Stimulated activated CD8-positive, alpha-beta memory T cell treated with anti-CD3 and anti-CD28 coated beads, Interleukin-7, amount 100 ng/mL, for 1 hour (primary cell): ENCODE data around the gene TAB2.

Source experiments
- DNase-seq, 2 donors: peaks; one replicate each; pipeline ENCODE4 v3.0.0-alpha.2; 2020; ENCODE audit warnings: low read depth in 2 of 2

The TAB2 gene

GRCh38 chr6:149414821-149415220 is 97.3 kb downstream of the TAB2 start:
- no peak for DNase-seq

- DNase-seq: no peak
Measured at GRCh38 chr6:149419696-149420404, 102.3 kb downstream of the TAB2 start.

- DNase-seq: no peak
Measured at GRCh38 chr6:149421132-149421531, 103.6 kb downstream of the TAB2 start.

GRCh38 chr6:149422581-149422980 is 105.1 kb downstream of the TAB2 start:
- DNase-seq: no peak

GRCh38 chr6:149423964-149424440 is 106.5 kb downstream of the TAB2 start:
- DNase-seq: no peak

- no peak for DNase-seq
Measured at GRCh38 chr6:149425224-149425623, 107.7 kb downstream of the TAB2 start.

- no peak for DNase-seq
Measured at GRCh38 chr6:149425754-149426153, 108.2 kb downstream of the TAB2 start.

GRCh38 chr6:149428606-149429005 is 111.1 kb downstream of the TAB2 start:
- DNase-seq: no peak

- DNase-seq: no peak
Measured at GRCh38 chr6:149429427-149430360, 112.2 kb downstream of the TAB2 start.

- DNase-seq: peak; percentile 71 to 87
Measured at GRCh38 chr6:149431905-149432775, 114.6 kb downstream of the TAB2 start.

GRCh38 chr6:149433405-149433804 is 115.9 kb downstream of the TAB2 start:
- DNase-seq: no peak

- DNase-seq: no peak
Measured at GRCh38 chr6:149433881-149434280, 116.4 kb downstream of the TAB2 start.

GRCh38 chr6:149435919-149436586 is 118.5 kb downstream of the TAB2 start:
- DNase-seq: no peak

GRCh38 chr6:149436647-149437046 is 119.1 kb downstream of the TAB2 start:
- DNase-seq: no peak

GRCh38 chr6:149437212-149437611 is 119.7 kb downstream of the TAB2 start:
- DNase-seq: no peak

GRCh38 chr6:149438855-149439254 is 121.3 kb downstream of the TAB2 start:
- no peak for DNase-seq

- no peak for DNase-seq
Measured at GRCh38 chr6:149439626-149440025, 122.1 kb downstream of the TAB2 start.

GRCh38 chr6:149440735-149441671 is 123.5 kb downstream of the TAB2 start:
- DNase-seq: no peak

GRCh38 chr6:149441740-149442139 is 124.2 kb downstream of the TAB2 start:
- DNase-seq: no peak
